ENCODE results near the gene ADPRH. TPM values are rescaled to one million over a fixed set of nuclear protein-coding genes. Genes with fewer than 3 reads are reported as not detected.

ADPRH gene
- total RNA-seq, 1 donor from 2014 or later = 0.77 TPM

- Histone ChIP-seq H3K27ac (no peak overlapping the region), H3K4me1 (peaks cover 9% of the 10 kb centered on the region), H3K36me3 (no peaks in the 10 kb centered on the region), H3K27me3 (no peaks in the 10 kb centered on the region), H4K20me1 (ENCODE audit: low read depth) (no peaks in the 10 kb centered on the region), H3K4me2 (no peak overlapping the region), H3K4me3 (no peak overlapping the region), H2AFZ (replicated peaks) (no peak overlapping the region), H3K9ac (no peak overlapping the region), H3F3A (ENCODE audit: low read depth) (no peaks in the 10 kb centered on the region), H3K9me3 (ENCODE audit: low read depth) (no peaks in the 10 kb centered on the region), H3K79me2 (ENCODE audit: low read depth) (no peaks in the 10 kb centered on the region)
- no peaks in the 10 kb centered on the region for H3K9me3 Mint-ChIP-seq
- H3K36me3 Mint-ChIP-seq = no peaks in the 10 kb centered on the region
- no peak for DNase-seq (ENCODE audit: low spot score)
- peaks cover 6% of the 10 kb centered on the region for H3K4me1 Mint-ChIP-seq
- H3K4me3 Mint-ChIP-seq = no peak overlapping the region
- no peak overlapping the region for H3K27ac Mint-ChIP-seq
- TF ChIP-seq EZH2phosphoT487 (IDR thresholded peaks at IDR 0.05) = no peak
- peaks cover 2% of the 10 kb centered on the region for H3K27me3 Mint-ChIP-seq (ENCODE audit: insufficient read depth, low read depth)
Observed at GRCh38 chr3:119632216-119632615, 52.9 kb downstream of the ADPRH start.

- no peaks in the 10 kb centered on the region for H3K27me3 ChIP-seq
- no peak overlapping the region for H3K4me2 ChIP-seq
- peaks cover 2% of the 10 kb centered on the region for H3K27me3 Mint-ChIP-seq (ENCODE audit: insufficient read depth, low read depth)
- H3K79me2 ChIP-seq (ENCODE audit: low read depth) = no peaks in the 10 kb centered on the region
- no peaks in the 10 kb centered on the region for H3K36me3 ChIP-seq
- H3K9me3 Mint-ChIP-seq = no peaks in the 10 kb centered on the region
- H3K27ac ChIP-seq = no peak overlapping the region
- no peaks in the 10 kb centered on the region for H3F3A ChIP-seq (ENCODE audit: low read depth)
- no peak overlapping the region for H2AFZ ChIP-seq (replicated peaks)
- no peaks in the 10 kb centered on the region for H3K36me3 Mint-ChIP-seq
- H3K9ac ChIP-seq = no peak overlapping the region
- H3K4me3 Mint-ChIP-seq = no peak overlapping the region
- TF ChIP-seq EZH2phosphoT487 (IDR thresholded peaks at IDR 0.05) = no peak
- no peak for TF ChIP-seq EZH2 (IDR thresholded peaks at IDR 0.05)
- TF ChIP-seq CTCF (IDR thresholded peaks at IDR 0.05) = no peak
- no peaks in the 10 kb centered on the region for H3K9me3 ChIP-seq (ENCODE audit: low read depth)
- peaks cover 3% of the 10 kb centered on the region for H3K4me1 Mint-ChIP-seq
- no peak overlapping the region for H3K4me3 ChIP-seq
- no peak overlapping the region for H3K27ac Mint-ChIP-seq
- peaks cover 3% of the 10 kb centered on the region for H3K4me1 ChIP-seq
- H4K20me1 ChIP-seq (ENCODE audit: low read depth) = no peaks in the 10 kb centered on the region
- no peak for DNase-seq (ENCODE audit: low spot score)
Observed at GRCh38 chr3:119632829-119633228, 53.5 kb downstream of the ADPRH start.

GRCh38 chr3:119635719-119636118 is 56.4 kb downstream of the ADPRH start:
- Histone ChIP-seq H3K4me1 (no peaks in the 10 kb centered on the region), H3K27me3 (no peaks in the 10 kb centered on the region), H3K36me3 (no peaks in the 10 kb centered on the region), H2AFZ (replicated peaks) (no peak overlapping the region), H3K9ac (no peak overlapping the region), H3F3A (ENCODE audit: low read depth) (no peaks in the 10 kb centered on the region), H3K9me3 (ENCODE audit: low read depth) (no peaks in the 10 kb centered on the region), H3K79me2 (ENCODE audit: low read depth) (no peaks in the 10 kb centered on the region), H3K27ac (no peak overlapping the region), H3K4me3 (no peak overlapping the region), H3K4me2 (no peak overlapping the region), H4K20me1 (ENCODE audit: low read depth) (no peaks in the 10 kb centered on the region)
- peaks cover 7% of the 10 kb centered on the region for H3K4me1 Mint-ChIP-seq
- H3K27me3 Mint-ChIP-seq (ENCODE audit: insufficient read depth, low read depth) = peaks cover 2% of the 10 kb centered on the region
- H3K9me3 Mint-ChIP-seq = no peaks in the 10 kb centered on the region
- no peaks in the 10 kb centered on the region for H3K36me3 Mint-ChIP-seq
- no peak overlapping the region for H3K4me3 Mint-ChIP-seq
- TF ChIP-seq EZH2phosphoT487 (IDR thresholded peaks at IDR 0.05) = no peak
- no peak for TF ChIP-seq EZH2 (IDR thresholded peaks at IDR 0.05)
- TF ChIP-seq CTCF (IDR thresholded peaks at IDR 0.05) = no peak
- no peak overlapping the region for H3K27ac Mint-ChIP-seq
- DNase-seq (ENCODE audit: low spot score) = no peak

GRCh38 chr3:119636249-119636648 is 57.0 kb downstream of the ADPRH start:
- Histone ChIP-seq H4K20me1 (ENCODE audit: low read depth) (no peaks in the 10 kb centered on the region), H3K4me3 (no peak overlapping the region), H3K79me2 (ENCODE audit: low read depth) (no peaks in the 10 kb centered on the region), H3K36me3 (no peaks in the 10 kb centered on the region), H3K4me1 (no peaks in the 10 kb centered on the region), H3K4me2 (no peak overlapping the region), H3K9me3 (ENCODE audit: low read depth) (no peaks in the 10 kb centered on the region), H3K27me3 (no peaks in the 10 kb centered on the region), H3K9ac (no peak overlapping the region), H2AFZ (replicated peaks) (no peak overlapping the region), H3K27ac (no peak overlapping the region), H3F3A (ENCODE audit: low read depth) (no peaks in the 10 kb centered on the region)
- Mint-ChIP-seq H3K27ac (no peak overlapping the region), H3K4me3 (no peak overlapping the region), H3K27me3 (ENCODE audit: insufficient read depth, low read depth) (peaks cover 2% of the 10 kb centered on the region), H3K36me3 (no peaks in the 10 kb centered on the region), H3K4me1 (peaks cover 7% of the 10 kb centered on the region), H3K9me3 (no peaks in the 10 kb centered on the region)
- no peak for DNase-seq (ENCODE audit: low spot score)
- TF ChIP-seq EZH2 (IDR thresholded peaks at IDR 0.05) (no peak), CTCF (IDR thresholded peaks at IDR 0.05) (no peak), EZH2phosphoT487 (IDR thresholded peaks at IDR 0.05) (no peak)

All from neural progenitor cell (in vitro differentiated cells).